ENCODE data around the gene ADD3. TPM values are rescaled to one million over a fixed set of nuclear protein-coding genes. Genes with fewer than 3 reads are reported as not detected.

The ADD3 gene
- total RNA-seq, 2 donors from 2014 or later: 127 to 131 TPM

GRCh38 chr10:109974504-109975191 lies 33.1 kb upstream of the ADD3 start:
- peak; percentile 64 for DNase-seq
- TF ChIP-seq CTCF (IDR thresholded peaks at IDR 0.05): no peak
- no peaks in the 10 kb centered on the region for H3K27me3 ChIP-seq
- no peaks in the 10 kb centered on the region for H3K9me3 ChIP-seq
- no peak overlapping the region for H3K4me3 ChIP-seq
- no peaks in the 10 kb centered on the region for H3K36me3 ChIP-seq
- intact Hi-C loops (cut with DNase I): no loop called here
- H3K9ac ChIP-seq (ENCODE audit: low read depth in 2 of 2, low read length in 2 of 2): no peak overlapping the region
- no peaks in the 10 kb centered on the region for H3K4me1 ChIP-seq
- H3K27ac ChIP-seq: no peak overlapping the region

- H3K36me3 ChIP-seq: no peaks in the 10 kb centered on the region
- TF ChIP-seq CTCF (IDR thresholded peaks at IDR 0.05): no peak
- no peaks in the 10 kb centered on the region for H3K4me1 ChIP-seq
- no peak overlapping the region for H3K9ac ChIP-seq (ENCODE audit: low read depth in 2 of 2, low read length in 2 of 2)
- H3K4me3 ChIP-seq: no peak overlapping the region
- no peak overlapping the region for H3K27ac ChIP-seq
- H3K9me3 ChIP-seq: no peaks in the 10 kb centered on the region
- no peaks in the 10 kb centered on the region for H3K27me3 ChIP-seq
- intact Hi-C loops (cut with DNase I): no loop called here
- no peak for DNase-seq
Measured at GRCh38 chr10:109975244-109976190, 32.3 kb upstream of the ADD3 start.

GRCh38 chr10:109976681-109977080 lies 31.1 kb upstream of the ADD3 start:
- TF ChIP-seq CTCF (IDR thresholded peaks at IDR 0.05): no peak
- Histone ChIP-seq H3K27me3 (no peaks in the 10 kb centered on the region), H3K27ac (peak overlapping the region; percentile 83), H3K4me3 (no peak overlapping the region), H3K9me3 (no peaks in the 10 kb centered on the region), H3K36me3 (no peaks in the 10 kb centered on the region), H3K4me1 (no peaks in the 10 kb centered on the region), H3K9ac (ENCODE audit: low read depth in 2 of 2, low read length in 2 of 2) (peak overlapping the region in 1 of 2 donors; percentile 65)
- intact Hi-C loops (cut with DNase I): no loop called here
- no peak for DNase-seq

GRCh38 chr10:109977382-109977806 lies 30.4 kb upstream of the ADD3 start:
- peak overlapping the region in 1 of 2 donors; percentile 65 for H3K9ac ChIP-seq (ENCODE audit: low read depth in 2 of 2, low read length in 2 of 2)
- no peak for TF ChIP-seq CTCF (IDR thresholded peaks at IDR 0.05)
- peak; percentile 88 for DNase-seq
- H3K27me3 ChIP-seq: no peaks in the 10 kb centered on the region
- no peak overlapping the region for H3K4me3 ChIP-seq
- no peaks in the 10 kb centered on the region for H3K4me1 ChIP-seq
- no peaks in the 10 kb centered on the region for H3K9me3 ChIP-seq
- no peaks in the 10 kb centered on the region for H3K36me3 ChIP-seq
- intact Hi-C loops (cut with DNase I): no loop called here
- H3K27ac ChIP-seq: peak overlapping the region; percentile 83

- no peaks in the 10 kb centered on the region for H3K4me1 ChIP-seq
- H3K27me3 ChIP-seq: no peaks in the 10 kb centered on the region
- intact Hi-C loops (cut with DNase I): no loop called here
Measured at GRCh38 chr10:109978481-109978880, 29.3 kb upstream of the ADD3 start.

More at GRCh38 chr10:109978481-109978880, 29.3 kb upstream of the ADD3 start:
- H3K27ac ChIP-seq: peak overlapping the region; percentile 83
- H3K9me3 ChIP-seq: no peaks in the 10 kb centered on the region
- H3K4me3 ChIP-seq: no peak overlapping the region
- H3K9ac ChIP-seq (ENCODE audit: low read depth in 2 of 2, low read length in 2 of 2): peak overlapping the region in 1 of 2 donors; percentile 30
- no peaks in the 10 kb centered on the region for H3K36me3 ChIP-seq
- DNase-seq: peak; percentile 79
- TF ChIP-seq CTCF (IDR thresholded peaks at IDR 0.05): peak; percentile 67

All from colonic mucosa (tissue), 4 donors.